IgD-negative memory B cell (primary cell): ENCODE measurements around the gene TTYH3. TPM values are rescaled to one million over a fixed set of nuclear protein-coding genes. Genes with fewer than 3 reads are reported as not detected.
"Not testable (repeated sequence)": the region's sequence is repeated elsewhere in the genome, so short reads cannot be mapped to it uniquely, and the experiment has no call there.

ENCODE experiments used
- H3K27ac Mint-ChIP-seq, 3 donors: one replicate each; pipeline ENCODE4 v1.8.0; 2020 to 2022; ENCODE audit warnings: mild to moderate bottlenecking in 3 of 3, mixed read lengths in 3 of 3, moderate library complexity in 1 of 3
- H3K27me3 Mint-ChIP-seq: one replicate; pipeline ENCODE4 v1.8.0; 2021; ENCODE audit warnings: mixed read lengths
- H3K36me3 Mint-ChIP-seq: one replicate; pipeline ENCODE4 v1.8.0; 2020; ENCODE audit warnings: mild to moderate bottlenecking, mixed read lengths
- H3K4me1 Mint-ChIP-seq, 3 donors: one replicate each; pipeline ENCODE4 v1.8.0; 2020 to 2022; ENCODE audit warnings: mixed read lengths in 3 of 3, mild to moderate bottlenecking in 1 of 3
- H3K4me3 Mint-ChIP-seq, 4 donors: one replicate each; pipeline ENCODE4 v1.8.0; 2020 to 2022; ENCODE audit warnings: mild to moderate bottlenecking in 4 of 4, mixed read lengths in 4 of 4, moderate library complexity in 3 of 4
- H3K9me3 Mint-ChIP-seq, 3 donors: one replicate each; pipeline ENCODE4 v1.8.0; 2020 to 2021; ENCODE audit warnings: mixed read lengths in 3 of 3, mild to moderate bottlenecking in 1 of 3
- polyA plus RNA-seq: library from polyadenylated mRNA; unstranded; fragments of 300-500 nt; fragmentation: Illumina TruSeq; gene quantifications from one replicate; pipeline ENCODE4 v1.2.3, GENCODE V29; 2021

The TTYH3 gene
- polyA plus RNA-seq, 1 donor from 2014 or later: 2.0 TPM

- no peaks in the 10 kb centered on the region for H3K9me3 Mint-ChIP-seq
- H3K4me1 Mint-ChIP-seq: no peaks in the 10 kb centered on the region
- no peak overlapping the region for H3K27ac Mint-ChIP-seq
- peaks cover 2% of the 10 kb centered on the region for H3K36me3 Mint-ChIP-seq
- H3K27me3 Mint-ChIP-seq: peaks cover 18% of the 10 kb centered on the region
- H3K4me3 Mint-ChIP-seq: no peak overlapping the region
These were observed 50.4 kb downstream of the TTYH3 start for GRCh38 chr7:2681929-2682799.

- Mint-ChIP-seq H3K36me3 (peaks cover 2% of the 10 kb centered on the region), H3K4me3 (no peak overlapping the region), H3K27me3 (peaks cover 32% of the 10 kb centered on the region), H3K9me3 (no peaks in the 10 kb centered on the region), H3K27ac (no peak overlapping the region), H3K4me1 (peaks cover 7 to 8% (median 8%) of the 10 kb centered on the region in 3 donors)
These were observed 52.7 kb downstream of the TTYH3 start for GRCh38 chr7:2684501-2684900.

- H3K27ac Mint-ChIP-seq: no peak overlapping the region
- no peaks in the 10 kb centered on the region for H3K9me3 Mint-ChIP-seq
- peaks cover 7 to 10% (median 9%) of the 10 kb centered on the region in 3 donors for H3K4me1 Mint-ChIP-seq
- H3K4me3 Mint-ChIP-seq: peak overlapping the region in 2 of 4 donors; percentile 9 to 54
- peaks cover 39% of the 10 kb centered on the region for H3K27me3 Mint-ChIP-seq
- H3K36me3 Mint-ChIP-seq: peaks cover 2% of the 10 kb centered on the region
These were observed 54.3 kb downstream of the TTYH3 start for GRCh38 chr7:2686101-2686500.

- H3K36me3 Mint-ChIP-seq: no peaks in the 10 kb centered on the region
- no peak overlapping the region for H3K27ac Mint-ChIP-seq
- peaks cover 7 to 12% (median 10%) of the 10 kb centered on the region in 3 donors for H3K4me1 Mint-ChIP-seq
- H3K27me3 Mint-ChIP-seq: peaks cover 38% of the 10 kb centered on the region
- peak overlapping the region in 2 of 4 donors; percentile 75 to 77 for H3K4me3 Mint-ChIP-seq
- H3K9me3 Mint-ChIP-seq: no peaks in the 10 kb centered on the region
These were observed 55.6 kb downstream of the TTYH3 start for GRCh38 chr7:2687338-2687869.

GRCh38 chr7:2687881-2688318, 56.1 kb downstream of the TTYH3 start, which contains the start of gene AMZ1:
TSS of gene AMZ1 (plus strand) at chr7:2688202. CDS start at chr7:2700452, 12,250 bp downstream.
- Mint-ChIP-seq H3K4me1 (peaks cover 7 to 14% (median 10%) of the 10 kb centered on the region in 3 donors), H3K27me3 (peaks cover 33% of the 10 kb centered on the region), H3K36me3 (no peaks in the 10 kb centered on the region), H3K9me3 (no peaks in the 10 kb centered on the region), H3K27ac (no peak within 1 kb of the TSS), H3K4me3 (peak within 1 kb of the TSS; percentile 15 to 88 (median 63))

GRCh38 chr7:2688409-2689342, 56.9 kb downstream of the TTYH3 start:
- H3K9me3 Mint-ChIP-seq: no peaks in the 10 kb centered on the region
- H3K27ac Mint-ChIP-seq: no peak overlapping the region
- H3K4me1 Mint-ChIP-seq: peaks cover 7 to 14% (median 10%) of the 10 kb centered on the region in 3 donors
- H3K27me3 Mint-ChIP-seq: peaks cover 32% of the 10 kb centered on the region
- peak overlapping the region; percentile 15 to 88 (median 63) for H3K4me3 Mint-ChIP-seq
- H3K36me3 Mint-ChIP-seq: no peaks in the 10 kb centered on the region

- no peaks in the 10 kb centered on the region for H3K36me3 Mint-ChIP-seq
- peaks cover 7 to 14% (median 10%) of the 10 kb centered on the region in 3 donors for H3K4me1 Mint-ChIP-seq
- H3K27ac Mint-ChIP-seq: no peak overlapping the region
- no peaks in the 10 kb centered on the region for H3K9me3 Mint-ChIP-seq
- H3K4me3 Mint-ChIP-seq: peak overlapping the region in 2 of 4 donors; percentile 15 to 85
- peaks cover 32% of the 10 kb centered on the region for H3K27me3 Mint-ChIP-seq
These were observed 57.6 kb downstream of the TTYH3 start for GRCh38 chr7:2689343-2689847.

- Mint-ChIP-seq H3K27me3 (peaks cover 34% of the 10 kb centered on the region), H3K4me3 (no peak overlapping the region), H3K9me3 (no peaks in the 10 kb centered on the region), H3K27ac (no peak overlapping the region), H3K36me3 (no peaks in the 10 kb centered on the region), H3K4me1 (peaks cover 7 to 14% (median 10%) of the 10 kb centered on the region in 3 donors)
These were observed 58.3 kb downstream of the TTYH3 start for GRCh38 chr7:2689951-2690705.

- Mint-ChIP-seq H3K9me3 (no peaks in the 10 kb centered on the region), H3K4me3 (peak overlapping the region in 1 of 4 donors; percentile 23), H3K27ac (peak overlapping the region in 1 of 3 donors; percentile 96), H3K4me1 (peaks cover 7 to 14% (median 10%) of the 10 kb centered on the region in 3 donors), H3K27me3 (peaks cover 31% of the 10 kb centered on the region), H3K36me3 (no peaks in the 10 kb centered on the region)
These were observed 59.4 kb downstream of the TTYH3 start for GRCh38 chr7:2691011-2691707.

GRCh38 chr7:2691932-2692439, 60.2 kb downstream of the TTYH3 start:
- H3K9me3 Mint-ChIP-seq, H3K36me3 Mint-ChIP-seq, H3K27ac Mint-ChIP-seq: not testable (repeated sequence)
- Mint-ChIP-seq H3K27me3 (peaks cover 28% of the 10 kb centered on the region), H3K4me3 (peak overlapping the region in 1 of 4 donors; percentile 23), H3K4me1 (peaks cover 7 to 14% (median 10%) of the 10 kb centered on the region in 3 donors)

- peaks cover 7 to 14% (median 10%) of the 10 kb centered on the region in 3 donors for H3K4me1 Mint-ChIP-seq
- peaks cover 23% of the 10 kb centered on the region for H3K27me3 Mint-ChIP-seq
- no peaks in the 10 kb centered on the region for H3K36me3 Mint-ChIP-seq
- no peak overlapping the region for H3K4me3 Mint-ChIP-seq
- no peaks in the 10 kb centered on the region for H3K9me3 Mint-ChIP-seq
- H3K27ac Mint-ChIP-seq: no peak overlapping the region
These were observed 60.8 kb downstream of the TTYH3 start for GRCh38 chr7:2692543-2692942.

GRCh38 chr7:2693420-2694121, 61.8 kb downstream of the TTYH3 start:
- H3K36me3 Mint-ChIP-seq, H3K27ac Mint-ChIP-seq, H3K4me3 Mint-ChIP-seq, H3K9me3 Mint-ChIP-seq: not testable (repeated sequence)
- peaks cover 6 to 13% (median 9%) of the 10 kb centered on the region in 3 donors for H3K4me1 Mint-ChIP-seq
- H3K27me3 Mint-ChIP-seq: peaks cover 21% of the 10 kb centered on the region

- not testable (repeated sequence) for H3K9me3 Mint-ChIP-seq, H3K27ac Mint-ChIP-seq, H3K36me3 Mint-ChIP-seq, H3K4me3 Mint-ChIP-seq
- Mint-ChIP-seq H3K4me1 (peaks cover 4 to 12% (median 8%) of the 10 kb centered on the region in 3 donors), H3K27me3 (peaks cover 20% of the 10 kb centered on the region)
These were observed 62.3 kb downstream of the TTYH3 start for GRCh38 chr7:2694122-2694436.
